MCF 10A (cell line): ENCODE measurements around the gene SNX19. TPM values are rescaled to one million over a fixed set of nuclear protein-coding genes. Genes with fewer than 3 reads are reported as not detected.

ENCODE experiments used
- BruUV-seq: library from RNA; stranded (reverse); fragments of 400-500 nt; replicated peaks from 2 replicates; lab custom pipeline; 2021; lab: Mats Ljungman, UMichigan
- CTCF ChIA-PET: fragments of 300-600 bp; sonication (Branson Sonifier 250); formaldehyde crosslinking; extraction: SDS; loops from one replicate; lab custom pipeline; 2021; ENCODE audit warnings: antibody characterized with exemption, inconsistent platforms; lab: Yijun Ruan, JAX
- POLR2A ChIA-PET: fragments of 300-600, 350-650 bp; sonication (Branson Sonifier 250); formaldehyde crosslinking; extraction: SDS; loops from one replicate; lab custom pipeline; 2020; ENCODE audit warnings: antibody characterized with exemption, inconsistent platforms; lab: Yijun Ruan, JAX
- DNase-seq: peaks from one replicate; pipeline ENCODE4 v3.0.0-alpha.2; 2018; ENCODE audit not compliant: unreplicated experiment
- H3K27ac Mint-ChIP-seq: one replicate; pipeline ENCODE4 v1.8.0; 2022; ENCODE audit warnings: mild to moderate bottlenecking, low read depth, mixed read lengths; ENCODE audit not compliant: unreplicated experiment
- H3K27me3 Mint-ChIP-seq: one replicate; pipeline ENCODE4 v1.8.0; 2022; ENCODE audit warnings: mixed read lengths; ENCODE audit not compliant: insufficient read depth, unreplicated experiment
- H3K36me3 Mint-ChIP-seq: one replicate; pipeline ENCODE4 v1.8.0; 2022; ENCODE audit warnings: mild to moderate bottlenecking, moderate library complexity, mixed read lengths; ENCODE audit not compliant: insufficient read depth, unreplicated experiment
- H3K4me1 Mint-ChIP-seq: one replicate; pipeline ENCODE4 v1.8.0; 2022; ENCODE audit warnings: mixed read lengths; ENCODE audit not compliant: insufficient read depth, unreplicated experiment
- H3K4me3 Mint-ChIP-seq: one replicate; pipeline ENCODE4 v1.8.0; 2022; ENCODE audit warnings: mild to moderate bottlenecking, moderate library complexity, mixed read lengths; ENCODE audit not compliant: unreplicated experiment
- H3K9me3 Mint-ChIP-seq: one replicate; pipeline ENCODE4 v1.8.0; 2022; ENCODE audit warnings: mixed read lengths; ENCODE audit not compliant: unreplicated experiment
- intact Hi-C: fragments of 100-400 bp; cut with micrococcal nuclease; formaldehyde crosslinking; loops from 2 replicates; pipeline ENCODE4 v1.14.1; 2022
- total RNA-seq: library from RNA; stranded (reverse); gene quantifications from 2 replicates; pipeline ENCODE4 v1.2.3, GENCODE V29; 2022
- TF ChIP-seq, protein P1 (sequence below): fragments of 200-600 bp; IDR thresholded peaks from one replicate; pipeline ENCODE4 v1.8.0; 2022; ENCODE audit warnings: antibody characterized with exemption, mild to moderate bottlenecking; ENCODE audit not compliant: unreplicated experiment

The SNX19 gene
- total RNA-seq, 1 experiment from 2014 or later = 53.5 TPM

DNA sequence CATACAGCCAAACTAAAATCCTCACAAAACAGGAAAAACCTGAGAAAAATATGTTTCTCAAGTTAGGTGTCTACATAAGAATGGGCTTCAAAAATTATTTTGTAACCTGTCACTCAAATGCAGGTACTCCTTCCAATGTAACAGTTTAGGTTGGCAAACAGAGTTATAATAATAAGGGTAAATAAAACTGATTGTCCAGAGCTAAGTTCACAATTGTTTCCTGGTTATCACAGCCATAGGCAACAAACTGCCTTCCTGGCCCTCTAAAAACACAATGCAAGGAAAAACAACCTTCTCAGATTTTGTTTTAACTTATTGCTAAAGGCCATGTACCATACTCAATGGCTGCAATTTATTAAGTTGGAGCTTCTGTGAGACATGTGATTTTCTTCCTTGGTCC, 36.4 kb downstream of the SNX19 start:
- no TSS peak for BruUV-seq
- Mint-ChIP-seq H3K27me3 (no peaks in the 10 kb centered on the region), H3K27ac (no peak overlapping the region), H3K4me1 (peaks cover 14% of the 10 kb centered on the region), H3K4me3 (no peak overlapping the region), H3K36me3 (peaks cover 93% of the 10 kb centered on the region), H3K9me3 (no peaks in the 10 kb centered on the region)
- intact Hi-C loops = no loop called here
- POLR2A ChIA-PET = no interaction called here
- TF ChIP-seq, protein P1, sequence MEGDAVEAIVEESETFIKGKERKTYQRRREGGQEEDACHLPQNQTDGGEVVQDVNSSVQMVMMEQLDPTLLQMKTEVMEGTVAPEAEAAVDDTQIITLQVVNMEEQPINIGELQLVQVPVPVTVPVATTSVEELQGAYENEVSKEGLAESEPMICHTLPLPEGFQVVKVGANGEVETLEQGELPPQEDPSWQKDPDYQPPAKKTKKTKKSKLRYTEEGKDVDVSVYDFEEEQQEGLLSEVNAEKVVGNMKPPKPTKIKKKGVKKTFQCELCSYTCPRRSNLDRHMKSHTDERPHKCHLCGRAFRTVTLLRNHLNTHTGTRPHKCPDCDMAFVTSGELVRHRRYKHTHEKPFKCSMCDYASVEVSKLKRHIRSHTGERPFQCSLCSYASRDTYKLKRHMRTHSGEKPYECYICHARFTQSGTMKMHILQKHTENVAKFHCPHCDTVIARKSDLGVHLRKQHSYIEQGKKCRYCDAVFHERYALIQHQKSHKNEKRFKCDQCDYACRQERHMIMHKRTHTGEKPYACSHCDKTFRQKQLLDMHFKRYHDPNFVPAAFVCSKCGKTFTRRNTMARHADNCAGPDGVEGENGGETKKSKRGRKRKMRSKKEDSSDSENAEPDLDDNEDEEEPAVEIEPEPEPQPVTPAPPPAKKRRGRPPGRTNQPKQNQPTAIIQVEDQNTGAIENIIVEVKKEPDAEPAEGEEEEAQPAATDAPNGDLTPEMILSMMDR = no peak
- no peak for DNase-seq
- CTCF ChIA-PET = interaction anchor here (0.6 to 40.3 kb wide), 4 partner anchors 15 to 668 kb away, joined by 3 to 1064 read pairs (median 16); partner anchors contain the start of genes ADAMTS15 and ADAMTS8

DNA sequence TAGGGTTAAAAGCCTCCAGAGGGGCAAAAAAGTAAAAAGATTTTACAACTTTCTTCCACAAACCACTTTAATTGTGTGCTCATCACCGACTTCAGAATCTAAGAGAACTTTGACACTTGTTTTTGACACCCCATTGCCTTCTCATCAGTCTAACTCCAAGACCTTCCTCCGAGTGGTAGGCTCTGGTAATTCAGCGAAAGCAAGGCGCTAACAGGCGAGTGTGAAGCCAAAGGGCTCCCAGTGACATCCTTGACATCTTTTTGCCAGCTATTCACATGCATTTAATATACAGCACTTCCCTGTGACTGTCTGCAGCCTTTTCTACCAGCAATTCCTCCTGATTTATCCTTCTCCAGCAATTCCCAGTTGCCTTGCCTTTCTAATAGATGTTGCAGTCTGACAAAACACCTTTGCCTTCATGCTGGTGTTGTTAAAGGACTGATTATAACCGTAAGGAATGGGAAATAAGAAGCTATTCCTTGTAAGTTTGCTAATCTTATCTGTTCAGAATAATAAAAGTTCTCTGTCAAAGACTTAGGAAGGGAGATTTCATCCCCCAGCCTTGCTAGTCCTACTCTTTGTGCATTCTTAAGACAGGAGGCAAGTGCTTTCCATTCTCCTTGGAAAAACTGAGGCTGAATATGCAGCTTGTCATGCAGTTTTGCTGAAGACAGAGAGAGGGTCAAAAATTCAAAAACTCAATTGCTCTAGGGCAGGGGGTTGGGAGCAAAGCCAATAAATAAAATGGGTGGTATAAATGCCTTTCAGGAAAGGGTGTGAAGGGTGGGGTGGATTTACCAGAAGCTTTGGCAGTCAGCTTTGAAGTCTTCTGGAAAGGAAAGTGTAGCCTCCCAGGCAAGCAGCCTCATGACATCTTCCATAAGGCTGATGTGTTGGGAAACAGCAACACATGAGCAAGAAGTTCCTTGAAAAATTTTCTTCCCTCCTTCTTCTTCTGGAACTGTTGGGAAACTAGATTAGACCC, 39.1 kb downstream of the SNX19 start:
- Mint-ChIP-seq H3K4me1 (no peaks in the 10 kb centered on the region), H3K27me3 (no peaks in the 10 kb centered on the region), H3K9me3 (no peaks in the 10 kb centered on the region), H3K27ac (peak overlapping the region; percentile 23), H3K4me3 (no peak overlapping the region), H3K36me3 (peaks cover 90% of the 10 kb centered on the region)
- POLR2A ChIA-PET = interaction anchor here (0.5 to 2.1 kb wide), 2 partner anchors 10 to 98 kb away, joined by 3 to 5 read pairs; no protein-coding TSS in a partner anchor
- CTCF ChIA-PET = interaction anchor here (0.6 to 40.3 kb wide), 6 partner anchors 11 to 441 kb away, joined by 3 to 1064 read pairs (median 14); partner anchors contain the start of genes ADAMTS15, ADAMTS8 and SNX19
- intact Hi-C loops = no loop called here
- TF ChIP-seq, protein P1 = no peak
- no peak for DNase-seq
- TSS peak; percentile 31 for BruUV-seq

GRCh38 chr11:130876100-130876499, 40.2 kb downstream of the SNX19 start:
- no TSS peak for BruUV-seq
- TF ChIP-seq, protein P1 = no peak
- DNase-seq = no peak
- Mint-ChIP-seq H3K4me3 (no peak overlapping the region), H3K9me3 (no peaks in the 10 kb centered on the region), H3K4me1 (peaks cover 8% of the 10 kb centered on the region), H3K27ac (no peak overlapping the region), H3K27me3 (no peaks in the 10 kb centered on the region), H3K36me3 (peaks cover 90% of the 10 kb centered on the region)
- ChIA-PET POLR2A (interaction anchor here (0.6 to 2.1 kb wide), 2 partner anchors 9 to 445 kb away, joined by 3 to 5 read pairs; no protein-coding TSS in a partner anchor), CTCF (interaction anchor here (0.9 to 40.3 kb wide), 5 partner anchors 14 to 663 kb away, joined by 3 to 1064 read pairs (median 24); partner anchors contain the start of genes ADAMTS15 and ADAMTS8)
- intact Hi-C loops = no loop called here

- H3K27me3 Mint-ChIP-seq = no peaks in the 10 kb centered on the region
- intact Hi-C loops = no loop called here
- no peaks in the 10 kb centered on the region for H3K9me3 Mint-ChIP-seq
- no TSS peak for BruUV-seq
- ChIA-PET POLR2A (interaction anchor here (2.1 kb wide), 1 partner anchor 8 kb away, joined by 5 read pairs; no protein-coding TSS in a partner anchor), CTCF (interaction anchor here (0.9 to 40.3 kb wide), 5 partner anchors 13 to 662 kb away, joined by 3 to 1064 read pairs (median 44); partner anchors contain the start of genes ADAMTS15 and ADAMTS8)
- H3K27ac Mint-ChIP-seq = no peak overlapping the region
- peaks cover 9% of the 10 kb centered on the region for H3K4me1 Mint-ChIP-seq
- DNase-seq = no peak
- TF ChIP-seq, protein P1 = no peak
- H3K36me3 Mint-ChIP-seq = peaks cover 88% of the 10 kb centered on the region
- H3K4me3 Mint-ChIP-seq = no peak overlapping the region
These were observed 41.2 kb downstream of the SNX19 start for GRCh38 chr11:130874955-130875531.
